ENCODE results near the gene PI4K2A. TPM values are rescaled to one million over a fixed set of nuclear protein-coding genes. Genes with fewer than 3 reads are reported as not detected.

PI4K2A gene
- total and polyA plus RNA-seq, 2 of the 13 experiments (the other 11 are each of a cell fraction or from before 2014, with no cell fraction given): 10.9 to 14.3 TPM

GRCh38 chr10:97686962-97687784, 46.7 kb downstream of the PI4K2A start, which contains the start of gene AVPI1 (continued):
- TF ChIP-seq ZNF407 (CRISPR knock-in tag; IDR thresholded peaks at IDR 0.05; ENCODE audit: not compliant biosample characterization) (peak; percentile 89), PHF5A (CRISPR knock-in tag; IDR thresholded peaks at IDR 0.05; ENCODE audit: low read depth, unreplicated experiment) (no peak), BRD4 (CRISPR knock-in tag; IDR thresholded peaks at IDR 0.05) (no peak), ZFP90 (CRISPR knock-in tag; IDR thresholded peaks at IDR 0.05; ENCODE audit: borderline replicate concordance) (peak; percentile 34; the same call in 1 of the 2 replicates), MIER2 (CRISPR knock-in tag; IDR thresholded peaks at IDR 0.05) (0 out of 2 replicates have a peak, but pooled peaks have one; percentile 2), ZBTB14 (CRISPR knock-in tag; IDR thresholded peaks at IDR 0.05) (peak; percentile 76), SMARCE1 (IDR thresholded peaks at IDR 0.05; ENCODE audit: borderline replicate concordance) (no peak), ZNF598 (CRISPR knock-in tag; IDR thresholded peaks at IDR 0.05; ENCODE audit: borderline replicate concordance) (no peak; the same call in 1 of the 2 replicates)
- TF ChIP-seq, protein P1, sequence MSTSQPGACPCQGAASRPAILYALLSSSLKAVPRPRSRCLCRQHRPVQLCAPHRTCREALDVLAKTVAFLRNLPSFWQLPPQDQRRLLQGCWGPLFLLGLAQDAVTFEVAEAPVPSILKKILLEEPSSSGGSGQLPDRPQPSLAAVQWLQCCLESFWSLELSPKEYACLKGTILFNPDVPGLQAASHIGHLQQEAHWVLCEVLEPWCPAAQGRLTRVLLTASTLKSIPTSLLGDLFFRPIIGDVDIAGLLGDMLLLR (CRISPR knock-in tag; IDR thresholded peaks at IDR 0.05): peak; percentile 77
- TF ChIP-seq, protein P2, sequence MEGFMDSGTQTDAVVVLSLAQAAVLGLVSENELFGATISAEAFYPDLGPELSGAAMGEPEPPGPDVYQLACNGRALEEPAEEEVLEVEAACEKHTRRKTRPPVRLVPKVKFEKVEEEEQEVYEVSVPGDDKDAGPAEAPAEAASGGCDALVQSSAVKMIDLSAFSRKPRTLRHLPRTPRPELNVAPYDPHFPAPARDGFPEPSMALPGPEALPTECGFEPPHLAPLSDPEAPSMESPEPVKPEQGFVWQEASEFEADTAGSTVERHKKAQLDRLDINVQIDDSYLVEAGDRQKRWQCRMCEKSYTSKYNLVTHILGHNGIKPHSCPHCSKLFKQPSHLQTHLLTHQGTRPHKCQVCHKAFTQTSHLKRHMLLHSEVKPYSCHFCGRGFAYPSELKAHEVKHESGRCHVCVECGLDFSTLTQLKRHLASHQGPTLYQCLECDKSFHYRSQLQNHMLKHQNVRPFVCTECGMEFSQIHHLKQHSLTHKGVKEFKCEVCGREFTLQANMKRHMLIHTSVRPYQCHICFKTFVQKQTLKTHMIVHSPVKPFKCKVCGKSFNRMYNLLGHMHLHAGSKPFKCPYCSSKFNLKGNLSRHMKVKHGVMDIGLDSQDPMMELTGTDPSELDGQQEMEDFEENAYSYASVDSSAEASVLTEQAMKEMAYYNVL (CRISPR knock-in tag; IDR thresholded peaks at IDR 0.05; ENCODE audit: borderline replicate concordance): peak; percentile 78; the same call in 1 of the 2 replicates
- TF ChIP-seq, protein P3, sequence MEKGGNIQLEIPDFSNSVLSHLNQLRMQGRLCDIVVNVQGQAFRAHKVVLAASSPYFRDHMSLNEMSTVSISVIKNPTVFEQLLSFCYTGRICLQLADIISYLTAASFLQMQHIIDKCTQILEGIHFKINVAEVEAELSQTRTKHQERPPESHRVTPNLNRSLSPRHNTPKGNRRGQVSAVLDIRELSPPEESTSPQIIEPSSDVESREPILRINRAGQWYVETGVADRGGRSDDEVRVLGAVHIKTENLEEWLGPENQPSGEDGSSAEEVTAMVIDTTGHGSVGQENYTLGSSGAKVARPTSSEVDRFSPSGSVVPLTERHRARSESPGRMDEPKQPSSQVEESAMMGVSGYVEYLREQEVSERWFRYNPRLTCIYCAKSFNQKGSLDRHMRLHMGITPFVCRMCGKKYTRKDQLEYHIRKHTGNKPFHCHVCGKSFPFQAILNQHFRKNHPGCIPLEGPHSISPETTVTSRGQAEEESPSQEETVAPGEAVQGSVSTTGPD (CRISPR knock-in tag; IDR thresholded peaks at IDR 0.05): no peak
